Measurements from ENCODE around the gene SWAP70.
"Not testable (repeated sequence)": the region's sequence is repeated elsewhere in the genome, so short reads cannot be mapped to it uniquely, and the experiment has no call there.

The SWAP70 gene

DNA sequence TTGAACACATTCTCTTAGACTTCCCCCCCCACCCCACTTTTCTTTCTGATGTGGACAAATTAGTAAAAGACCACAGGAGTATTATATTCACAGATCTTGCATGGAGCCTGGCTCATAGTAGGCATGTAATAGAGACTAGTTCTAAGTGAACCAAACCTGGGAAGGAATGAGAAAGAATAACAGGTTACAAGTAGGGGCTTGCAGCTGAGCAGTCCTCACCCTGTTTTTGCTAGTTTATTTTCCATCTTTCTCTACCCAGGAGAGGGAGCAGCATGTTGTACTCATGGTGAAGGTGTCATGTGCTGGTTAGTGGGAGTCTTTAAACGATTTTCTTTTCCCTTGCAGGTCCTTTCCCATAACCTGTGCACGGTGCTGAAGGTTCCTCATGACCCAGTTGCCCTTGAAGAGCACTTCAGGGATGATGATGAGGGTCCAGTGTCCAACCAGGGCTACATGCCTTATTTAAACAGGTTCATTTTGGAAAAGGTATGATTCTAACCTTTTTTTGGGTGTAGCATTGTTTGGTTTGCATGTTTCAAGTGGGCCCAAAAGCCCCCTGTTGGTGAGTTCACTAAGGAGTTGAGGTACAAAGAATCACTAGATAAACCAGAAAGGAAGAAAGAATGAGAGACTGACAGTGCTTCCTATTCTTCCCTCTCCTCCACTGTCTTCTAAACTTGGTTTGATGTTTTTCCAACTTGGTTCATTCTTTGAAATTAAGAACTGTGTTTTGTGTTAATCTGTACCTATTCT, 30.1 kb downstream of the SWAP70 start:
- no peak for DNase-seq

DNA sequence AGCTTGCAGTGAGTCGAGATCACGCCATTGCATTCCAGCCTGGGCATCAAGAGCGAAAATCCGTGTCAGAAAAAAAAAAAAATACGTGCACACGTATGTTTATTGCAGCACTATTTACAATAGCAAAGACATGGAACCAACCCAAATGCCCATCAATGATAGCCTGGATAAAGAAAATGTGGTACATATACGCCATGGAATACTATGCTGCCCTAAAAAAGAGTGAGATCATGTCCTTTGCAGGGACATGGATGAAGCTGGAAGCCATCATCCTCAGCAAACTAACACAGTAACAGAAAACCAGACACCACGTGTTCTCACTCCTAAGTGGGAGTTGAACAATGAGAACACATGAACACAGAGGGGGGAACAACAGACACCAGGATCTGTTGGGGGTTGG, 31.4 kb downstream of the SWAP70 start:
- not testable (repeated sequence) for DNase-seq

GRCh38 chr11:9697766-9698165, 33.9 kb downstream of the SWAP70 start:
- no peak for DNase-seq

- no peak for DNase-seq
Observed at GRCh38 chr11:9700105-9700801, 36.4 kb downstream of the SWAP70 start.

- DNase-seq, result no peak
Observed at GRCh38 chr11:9701799-9702198, 37.9 kb downstream of the SWAP70 start.

GRCh38 chr11:9703280-9703679, 39.4 kb downstream of the SWAP70 start:
- no peak for DNase-seq

DNA sequence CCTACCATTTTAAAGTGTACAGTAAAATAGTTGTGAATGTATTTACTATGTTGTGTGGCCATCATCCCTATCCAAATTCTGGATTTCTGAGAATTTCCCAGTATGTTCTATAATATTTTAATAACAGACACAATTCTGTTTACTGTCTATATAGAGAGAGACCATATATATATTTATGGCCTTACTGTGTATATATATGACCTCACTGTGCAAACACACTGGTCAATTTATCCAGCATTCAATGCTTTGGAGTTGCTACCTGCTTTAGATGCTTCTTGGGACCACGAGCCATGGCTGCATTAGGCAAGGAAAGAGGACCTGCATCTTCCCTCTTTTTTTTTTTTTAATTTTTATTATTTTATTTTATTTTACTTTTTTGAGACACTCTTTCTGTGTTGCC, 40.2 kb downstream of the SWAP70 start:
- DNase-seq, result no peak

- DNase-seq, result no peak
Observed at GRCh38 chr11:9704620-9705019, 40.7 kb downstream of the SWAP70 start.

DNA sequence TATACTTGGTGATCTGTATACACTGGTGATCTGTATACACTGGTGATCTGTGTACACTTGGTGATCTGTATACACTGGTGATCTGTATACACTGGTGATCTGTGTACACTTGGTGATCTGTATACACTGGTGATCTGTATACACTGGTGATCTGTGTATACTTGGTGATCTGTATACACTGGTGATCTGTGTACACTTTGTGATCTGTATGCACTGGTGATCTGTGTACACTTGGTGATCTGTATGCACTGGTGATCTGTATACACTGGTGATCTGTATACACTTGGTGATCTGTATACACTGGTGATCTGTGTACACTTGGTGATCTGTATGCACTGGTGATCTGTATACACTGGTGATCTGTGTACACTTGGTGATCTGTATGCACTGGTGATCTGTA, 41.5 kb downstream of the SWAP70 start:
- not testable (repeated sequence) for DNase-seq

DNA sequence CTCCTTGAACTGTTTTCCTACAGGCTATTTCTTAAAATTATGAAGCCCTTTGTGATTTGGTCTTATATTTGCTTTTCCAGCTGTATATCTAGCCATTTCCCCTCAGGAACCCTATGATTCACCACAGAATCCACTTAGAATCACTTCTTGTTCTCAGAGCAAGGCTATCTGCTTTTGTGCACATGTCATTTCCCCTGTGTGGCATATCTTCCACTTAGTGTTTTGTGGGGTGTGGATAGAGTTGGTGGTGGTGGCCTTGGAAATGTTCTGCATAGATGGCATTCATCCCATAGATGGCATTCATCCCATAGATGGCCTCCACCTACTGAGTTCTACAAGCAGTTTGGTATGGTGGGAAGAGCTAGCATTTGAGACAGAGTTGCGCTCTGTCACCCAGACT, 44.7 kb downstream of the SWAP70 start:
- DNase-seq, result no peak

DNA sequence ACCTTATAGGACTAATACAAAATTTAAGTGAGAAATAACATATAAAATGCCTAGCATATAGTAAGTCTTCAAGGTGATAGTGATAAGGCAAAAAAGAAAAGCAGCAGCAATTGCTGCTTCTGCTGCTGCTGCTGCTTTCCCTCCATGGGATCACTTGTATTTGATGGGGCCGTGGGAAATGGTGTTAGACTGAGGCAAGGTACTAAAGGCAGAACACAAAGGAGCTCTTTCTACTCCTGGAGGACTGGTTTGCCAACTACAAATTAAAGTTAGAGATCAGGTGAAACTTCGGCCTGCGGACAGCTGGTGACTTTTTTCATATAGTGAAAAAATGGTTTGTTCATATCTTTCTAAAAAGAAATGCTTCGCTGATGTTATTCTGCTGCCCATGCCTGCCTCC, 46.3 kb downstream of the SWAP70 start:
- DNase-seq, result no peak

DNA sequence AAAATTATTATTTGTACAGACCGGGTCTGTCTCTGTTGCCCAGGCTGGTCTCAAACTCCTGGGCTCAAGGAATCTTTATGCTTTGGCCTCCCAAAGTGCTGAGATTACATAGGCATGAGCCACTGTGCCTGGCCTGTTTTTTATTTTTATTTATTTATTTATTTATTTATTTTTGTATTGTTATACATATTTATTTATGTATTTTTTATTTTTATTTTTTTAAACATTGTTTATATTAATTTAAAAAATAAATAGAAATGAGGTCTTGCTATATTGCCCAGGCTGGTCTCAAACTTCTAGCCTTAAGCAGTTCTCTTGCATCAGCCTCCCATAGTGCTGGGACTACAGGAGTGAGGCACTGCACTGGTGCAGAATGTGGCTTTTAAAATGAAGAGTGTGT, 47.0 kb downstream of the SWAP70 start:
- DNase-seq, result no peak

DNA sequence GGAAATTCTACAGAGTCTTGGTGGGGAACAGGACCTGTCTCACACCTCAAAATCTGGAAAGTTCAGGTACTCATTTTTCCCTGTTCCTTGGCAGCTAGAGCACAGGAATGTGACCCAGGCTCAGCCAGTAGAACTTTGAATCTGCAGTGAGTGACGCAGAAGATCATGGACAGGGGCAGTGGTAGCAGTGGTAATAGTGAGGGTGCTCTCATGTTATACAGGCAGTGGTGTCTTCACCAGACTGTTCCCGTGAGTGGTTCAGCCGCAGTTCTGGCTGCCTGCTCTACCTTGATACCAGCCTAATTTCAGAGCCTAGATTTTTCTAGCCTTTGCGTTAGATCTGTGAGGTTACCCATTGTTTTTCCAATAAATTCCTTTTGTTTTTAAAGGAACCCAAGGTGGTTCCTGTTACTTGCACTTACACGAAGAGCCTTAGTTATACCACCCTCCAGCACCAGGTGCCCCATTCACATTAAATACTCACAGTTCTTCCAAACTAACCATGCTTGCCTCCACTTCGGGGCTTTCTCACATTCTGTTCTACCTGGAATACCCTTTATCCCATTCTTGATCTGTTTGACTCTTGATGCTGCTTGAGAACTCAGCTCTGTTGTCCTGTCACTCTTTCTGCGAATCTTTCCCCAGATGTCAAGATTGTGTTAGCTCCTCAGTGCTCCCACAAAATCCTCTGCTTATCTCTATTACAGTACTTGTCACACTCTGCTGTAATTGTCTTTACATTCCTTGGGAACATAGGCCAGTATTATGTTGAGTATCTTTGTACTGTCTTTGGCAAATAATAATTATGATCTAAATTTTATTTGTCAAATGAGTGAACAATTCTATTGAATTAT, 47.8 kb downstream of the SWAP70 start:
- no peak for DNase-seq

GRCh38 chr11:9714272-9714940, 50.5 kb downstream of the SWAP70 start:
- no peak for DNase-seq

GRCh38 chr11:9716275-9717039, 52.6 kb downstream of the SWAP70 start:
- DNase-seq, result no peak

- no peak for DNase-seq
Observed at GRCh38 chr11:9717040-9717357, 53.1 kb downstream of the SWAP70 start.

DNA sequence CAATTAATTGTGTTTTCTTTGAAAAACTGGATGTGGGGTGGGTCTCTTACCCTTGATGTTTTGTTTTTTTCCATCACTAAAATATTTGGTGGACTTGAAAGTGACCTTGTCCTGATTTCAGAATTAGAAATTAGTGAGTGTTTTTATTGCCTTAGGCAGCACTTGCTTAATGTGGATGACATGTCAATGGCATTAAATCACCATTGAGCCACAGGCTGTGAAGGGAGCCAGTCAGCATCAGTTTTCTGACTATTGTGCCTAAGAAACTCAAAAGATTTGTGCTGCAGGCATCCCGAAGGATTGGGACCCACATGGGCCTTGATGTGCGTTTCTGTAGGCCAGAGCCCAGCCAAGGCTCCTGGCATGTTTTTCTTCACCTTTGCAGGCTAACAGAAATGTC, 53.8 kb downstream of the SWAP70 start:
- DNase-seq, result no peak

DNA sequence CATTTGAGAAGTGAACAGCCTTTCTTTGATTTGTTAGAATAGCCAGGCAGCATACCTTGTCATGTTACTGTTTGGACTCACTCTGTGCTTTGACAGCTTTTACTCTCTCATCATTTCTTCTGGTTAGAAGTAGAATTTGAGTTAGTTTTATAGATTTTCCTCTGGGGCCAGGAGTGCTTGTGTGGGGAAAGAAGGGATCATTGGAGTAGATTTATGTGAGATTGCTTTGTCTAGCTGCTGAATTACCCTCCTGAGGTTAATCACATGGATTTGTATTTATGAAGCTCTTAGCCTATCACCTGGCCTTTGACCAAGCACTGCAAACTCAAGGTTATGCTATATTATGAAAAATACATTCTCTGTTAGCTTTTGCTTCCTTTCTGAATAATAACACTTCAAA, 54.3 kb downstream of the SWAP70 start:
- DNase-seq, result no peak

DNA sequence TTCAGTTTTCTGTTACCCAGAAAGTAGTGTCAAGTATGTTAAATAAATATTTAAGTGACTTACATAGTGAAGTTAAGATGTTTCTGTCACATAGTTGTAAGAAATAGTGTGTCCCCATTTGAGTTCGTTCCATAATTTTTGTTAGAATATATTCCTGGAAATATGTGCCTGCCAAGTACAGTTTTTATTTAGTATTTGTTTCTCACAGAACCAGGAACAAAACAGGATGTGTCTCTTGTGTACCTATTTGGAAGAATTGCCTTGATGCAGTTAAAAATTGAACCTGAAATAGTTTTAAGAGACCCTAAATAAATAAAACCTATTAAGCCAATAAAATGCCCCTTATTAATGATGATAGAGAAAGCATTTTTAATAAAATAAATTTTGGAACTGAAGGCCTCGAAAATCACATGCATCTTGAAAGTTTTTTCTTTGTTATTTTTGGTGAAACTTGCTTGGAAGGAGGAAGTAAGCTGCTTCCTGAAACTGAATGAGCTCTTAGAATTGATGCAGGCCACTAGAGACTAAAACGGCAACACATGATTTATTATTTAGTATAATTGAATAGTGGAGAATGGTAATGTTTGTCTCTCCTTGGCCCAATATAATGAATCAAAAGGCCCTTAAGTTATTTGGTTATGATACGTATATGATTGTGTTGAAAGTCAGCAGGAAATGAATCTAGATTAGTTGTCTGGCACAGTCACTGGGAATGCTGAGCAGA, 55.9 kb downstream of the SWAP70 start:
- DNase-seq, result no peak

- DNase-seq, result no peak
Observed at GRCh38 chr11:9720290-9720630, 56.4 kb downstream of the SWAP70 start.

DNA sequence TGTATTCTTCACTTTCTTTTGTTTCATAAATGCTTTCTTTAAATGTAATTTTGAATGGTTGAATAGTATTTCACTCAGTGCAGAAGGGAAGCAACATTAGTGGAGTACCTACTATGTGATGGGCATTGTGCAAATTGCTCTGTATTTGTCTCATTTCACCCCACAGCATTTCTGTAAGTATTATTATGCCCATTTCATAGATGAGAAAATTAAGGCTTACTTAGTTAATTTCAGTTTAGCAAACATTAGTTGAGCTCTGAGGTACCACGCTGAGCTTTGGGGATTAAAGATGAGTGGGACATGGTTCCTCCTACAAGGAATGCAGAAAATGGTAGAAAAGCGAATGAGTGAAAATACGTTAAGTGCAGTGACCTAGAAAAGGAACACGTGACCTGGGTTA, 58.1 kb downstream of the SWAP70 start:
- no peak for DNase-seq

DNA sequence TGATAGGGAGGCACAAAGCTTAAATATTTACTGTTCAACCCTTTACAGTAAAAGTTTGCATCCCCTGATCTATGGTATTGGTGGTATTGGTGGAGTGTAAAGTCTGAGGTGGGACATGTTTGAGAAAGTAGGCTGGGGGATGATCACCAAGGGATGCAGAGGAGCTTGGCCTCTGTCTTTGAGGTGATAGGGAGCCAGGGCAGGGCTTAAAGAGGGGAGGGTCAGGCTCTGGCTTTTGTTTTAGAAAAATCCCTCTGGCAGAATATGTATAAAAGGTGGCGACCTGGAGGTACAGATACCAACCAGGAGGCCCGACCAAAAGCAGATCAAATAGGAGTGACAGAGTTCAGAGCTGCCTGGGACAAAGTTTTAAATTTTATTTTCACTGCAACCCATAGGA, 59.0 kb downstream of the SWAP70 start:
- no peak for DNase-seq
